Naive B cell (primary cell): Measurements from ENCODE around the gene LRCH1. TPM values are rescaled to one million over a fixed set of nuclear protein-coding genes. Genes with fewer than 3 reads are reported as not detected.

Experiments
- ATAC-seq, 2 donors: fragments of 150-1000 bp; cut with Tn5 transposase; 2 replicates each; pipeline ENCODE4 v1.10.0; 2021; ENCODE audit warnings: low read depth in 2 of 2, mild to moderate bottlenecking in 2 of 2, moderate library complexity in 2 of 2
- DNase-seq: peaks from one replicate; pipeline ENCODE4 v3.0.0; 2022
- H3K27ac Mint-ChIP-seq, 6 donors: one replicate each; pipeline ENCODE4 v1.8.0; 2020 to 2022; ENCODE audit warnings: mild to moderate bottlenecking in 6 of 6, mixed read lengths in 6 of 6, moderate library complexity in 5 of 6, inconsistent platforms in 2 of 6
- H3K27me3 Mint-ChIP-seq, 3 donors: one replicate each; pipeline ENCODE4 v1.8.0; 2021 to 2022; ENCODE audit warnings: mixed read lengths in 3 of 3, mild to moderate bottlenecking in 1 of 3
- H3K36me3 Mint-ChIP-seq, 2 donors: one replicate each; pipeline ENCODE4 v1.8.0; 2020 to 2022; ENCODE audit warnings: mixed read lengths in 2 of 2, inconsistent platforms in 1 of 2, mild to moderate bottlenecking in 1 of 2
- H3K4me1 Mint-ChIP-seq, 3 donors: one replicate each; pipeline ENCODE4 v1.8.0; 2020 to 2022; ENCODE audit warnings: mixed read lengths in 3 of 3, inconsistent platforms in 1 of 3, mild to moderate bottlenecking in 1 of 3, moderate library complexity in 1 of 3
- H3K4me3 Mint-ChIP-seq, 8 donors: one replicate each; pipeline ENCODE4 v1.8.0; 2020 to 2022; ENCODE audit warnings: mild to moderate bottlenecking in 8 of 8, mixed read lengths in 8 of 8, moderate library complexity in 8 of 8, inconsistent platforms in 2 of 8
- H3K9me3 Mint-ChIP-seq, 7 donors: one replicate each; pipeline ENCODE4 v1.8.0; 2020 to 2022; ENCODE audit warnings: mixed read lengths in 7 of 7, mild to moderate bottlenecking in 5 of 7, inconsistent platforms in 2 of 7, moderate library complexity in 1 of 7
- polyA plus RNA-seq, 6 donors: library from polyadenylated mRNA; unstranded; fragments of 300-500 nt; fragmentation: Illumina TruSeq; gene quantifications; one replicate each; pipeline ENCODE4 v1.2.3, GENCODE V29; 2021; ENCODE audit warnings: low read depth in 6 of 6

LRCH1 gene
- polyA plus RNA-seq, 6 donors from 2014 or later, result 6.9 to 14.0 (median 9.8) TPM

- H3K4me1 Mint-ChIP-seq, result peaks cover 73 to 92% (median 91%) of the 10 kb centered on the region in 3 donors
- peak overlapping the region; percentile 84 to 99 (median 97) for H3K27ac Mint-ChIP-seq
- H3K9me3 Mint-ChIP-seq, result no peaks in the 10 kb centered on the region
- H3K36me3 Mint-ChIP-seq, result no peaks in the 10 kb centered on the region
- H3K27me3 Mint-ChIP-seq, result no peaks in the 10 kb centered on the region
- H3K4me3 Mint-ChIP-seq, result peak overlapping the region; percentile 46 to 84 (median 72)
- peak; percentile 53 for DNase-seq
- ATAC-seq, result peak; percentile 86 to 90
Measured at GRCh38 chr13:46605825-46606554, 53.0 kb downstream of the LRCH1 start.

GRCh38 chr13:46606970-46607369 is 54.0 kb downstream of the LRCH1 start:
- no peak for ATAC-seq

GRCh38 chr13:46607768-46608564 is 55.0 kb downstream of the LRCH1 start:
- Mint-ChIP-seq H3K36me3 (no peaks in the 10 kb centered on the region), H3K4me1 (peaks cover 64 to 82% (median 82%) of the 10 kb centered on the region in 3 donors), H3K27ac (peak overlapping the region in 5 of 6 donors; percentile 58 to 97 (median 89)), H3K27me3 (no peaks in the 10 kb centered on the region), H3K9me3 (no peaks in the 10 kb centered on the region), H3K4me3 (peak overlapping the region in 7 of 8 donors; percentile 27 to 74 (median 70))
- DNase-seq (no peak), ATAC-seq (no peak)

More at GRCh38 chr13:46606970-46607369, 54.0 kb downstream of the LRCH1 start:
- no peaks in the 10 kb centered on the region for H3K36me3 Mint-ChIP-seq
- no peaks in the 10 kb centered on the region for H3K9me3 Mint-ChIP-seq
- peak overlapping the region in 7 of 8 donors; percentile 46 to 84 (median 71) for H3K4me3 Mint-ChIP-seq
- peaks cover 67 to 86% (median 86%) of the 10 kb centered on the region in 3 donors for H3K4me1 Mint-ChIP-seq
- no peak for DNase-seq
- H3K27ac Mint-ChIP-seq, result peak overlapping the region; percentile 64 to 98 (median 93)
- no peaks in the 10 kb centered on the region for H3K27me3 Mint-ChIP-seq

GRCh38 chr13:46609052-46609451 is 56.1 kb downstream of the LRCH1 start:
- Mint-ChIP-seq H3K4me1 (peaks cover 58 to 81% (median 73%) of the 10 kb centered on the region in 3 donors), H3K9me3 (no peaks in the 10 kb centered on the region), H3K36me3 (no peaks in the 10 kb centered on the region), H3K4me3 (peak overlapping the region in 4 of 8 donors; percentile 2 to 60 (median 39)), H3K27me3 (no peaks in the 10 kb centered on the region), H3K27ac (peak overlapping the region in 4 of 6 donors; percentile 6 to 84 (median 71))
- DNase-seq (no peak), ATAC-seq (no peak)

- H3K4me3 Mint-ChIP-seq, result peak overlapping the region in 3 of 8 donors; percentile 26 to 76 (median 42)
- H3K4me1 Mint-ChIP-seq, result peaks cover 60 to 81% (median 73%) of the 10 kb centered on the region in 3 donors
- no peak for DNase-seq
- no peaks in the 10 kb centered on the region for H3K36me3 Mint-ChIP-seq
- H3K27ac Mint-ChIP-seq, result peak overlapping the region in 2 of 6 donors; percentile 60 to 72
- H3K9me3 Mint-ChIP-seq, result no peaks in the 10 kb centered on the region
- no peaks in the 10 kb centered on the region for H3K27me3 Mint-ChIP-seq
- no peak for ATAC-seq
Measured at GRCh38 chr13:46609726-46610125, 56.8 kb downstream of the LRCH1 start.

GRCh38 chr13:46612267-46612666 is 59.3 kb downstream of the LRCH1 start:
- Mint-ChIP-seq H3K36me3 (no peaks in the 10 kb centered on the region), H3K27ac (peak overlapping the region in 2 of 6 donors; percentile 63 to 68), H3K4me3 (no peak overlapping the region), H3K27me3 (no peaks in the 10 kb centered on the region), H3K4me1 (peaks cover 62 to 81% (median 72%) of the 10 kb centered on the region in 3 donors), H3K9me3 (no peaks in the 10 kb centered on the region)
- DNase-seq, result no peak
- ATAC-seq, result peak; percentile 54 to 55

- Mint-ChIP-seq H3K4me1 (peaks cover 57 to 81% (median 72%) of the 10 kb centered on the region in 3 donors), H3K4me3 (peak overlapping the region in 1 of 8 donors; percentile 26)
Measured at GRCh38 chr13:46613409-46614049, 60.6 kb downstream of the LRCH1 start.

GRCh38 chr13:46614582-46614981 is 61.6 kb downstream of the LRCH1 start:
- peak overlapping the region in 2 of 6 donors; percentile 66 to 69 for H3K27ac Mint-ChIP-seq
- peaks cover 58 to 81% (median 72%) of the 10 kb centered on the region in 3 donors for H3K4me1 Mint-ChIP-seq
- no peak overlapping the region for H3K4me3 Mint-ChIP-seq

More at GRCh38 chr13:46613409-46614049, 60.6 kb downstream of the LRCH1 start:
- H3K27ac Mint-ChIP-seq, result peak overlapping the region in 2 of 6 donors; percentile 32 to 69
- no peaks in the 10 kb centered on the region for H3K27me3 Mint-ChIP-seq
- no peak for ATAC-seq
- no peaks in the 10 kb centered on the region for H3K9me3 Mint-ChIP-seq
- no peak for DNase-seq
- H3K36me3 Mint-ChIP-seq, result no peaks in the 10 kb centered on the region

GRCh38 chr13:46615888-46616531 is 63.0 kb downstream of the LRCH1 start:
- H3K9me3 Mint-ChIP-seq, result no peaks in the 10 kb centered on the region
- no peaks in the 10 kb centered on the region for H3K36me3 Mint-ChIP-seq
- DNase-seq, result no peak
- H3K27ac Mint-ChIP-seq, result peak overlapping the region in 5 of 6 donors; percentile 35 to 72 (median 69)
- peaks cover 67 to 85% (median 78%) of the 10 kb centered on the region in 3 donors for H3K4me1 Mint-ChIP-seq
- no peaks in the 10 kb centered on the region for H3K27me3 Mint-ChIP-seq
- peak overlapping the region in 3 of 8 donors; percentile 6 to 23 (median 10) for H3K4me3 Mint-ChIP-seq
- ATAC-seq, result no peak

More at GRCh38 chr13:46614582-46614981, 61.6 kb downstream of the LRCH1 start:
- H3K36me3 Mint-ChIP-seq, result no peaks in the 10 kb centered on the region
- no peaks in the 10 kb centered on the region for H3K27me3 Mint-ChIP-seq
- ATAC-seq (no peak), DNase-seq (no peak)
- H3K9me3 Mint-ChIP-seq, result no peaks in the 10 kb centered on the region

- Mint-ChIP-seq H3K27ac (peak overlapping the region in 5 of 6 donors; percentile 29 to 75 (median 69)), H3K9me3 (no peaks in the 10 kb centered on the region), H3K4me3 (peak overlapping the region in 1 of 8 donors; percentile 74), H3K4me1 (peaks cover 70 to 91% (median 82%) of the 10 kb centered on the region in 3 donors), H3K27me3 (no peaks in the 10 kb centered on the region), H3K36me3 (no peaks in the 10 kb centered on the region)
- DNase-seq, result no peak
- ATAC-seq, result no peak
Measured at GRCh38 chr13:46617229-46617721, 64.3 kb downstream of the LRCH1 start.

GRCh38 chr13:46617885-46618284 is 64.9 kb downstream of the LRCH1 start:
- Mint-ChIP-seq H3K9me3 (no peaks in the 10 kb centered on the region), H3K27me3 (no peaks in the 10 kb centered on the region), H3K36me3 (no peaks in the 10 kb centered on the region), H3K27ac (peak overlapping the region in 3 of 6 donors; percentile 29 to 75 (median 54)), H3K4me1 (peaks cover 72 to 92% (median 83%) of the 10 kb centered on the region in 3 donors), H3K4me3 (peak overlapping the region in 2 of 8 donors; percentile 22 to 37)
- ATAC-seq, result no peak
- no peak for DNase-seq

GRCh38 chr13:46618694-46619254 is 65.8 kb downstream of the LRCH1 start:
- no peaks in the 10 kb centered on the region for H3K36me3 Mint-ChIP-seq
- H3K4me3 Mint-ChIP-seq, result peak overlapping the region in 7 of 8 donors; percentile 52 to 84 (median 67)
- no peak for DNase-seq
- peak in 1 of 2 donors; percentile 27 for ATAC-seq
- H3K27ac Mint-ChIP-seq, result peak overlapping the region in 5 of 6 donors; percentile 56 to 88 (median 68)
- H3K9me3 Mint-ChIP-seq, result no peaks in the 10 kb centered on the region
- H3K27me3 Mint-ChIP-seq, result no peaks in the 10 kb centered on the region
- peaks cover 77 to 97% (median 89%) of the 10 kb centered on the region in 3 donors for H3K4me1 Mint-ChIP-seq
